ENCODE data around the gene TTC12. TPM values are rescaled to one million over a fixed set of nuclear protein-coding genes. Genes with fewer than 3 reads are reported as not detected.

TTC12 gene
- total and polyA plus RNA-seq, 10 of the 15 experiments (the other 5 are each of a cell fraction or from before 2014, with no cell fraction given) = 3.7 to 14.0 (median 8.1) TPM

DNA sequence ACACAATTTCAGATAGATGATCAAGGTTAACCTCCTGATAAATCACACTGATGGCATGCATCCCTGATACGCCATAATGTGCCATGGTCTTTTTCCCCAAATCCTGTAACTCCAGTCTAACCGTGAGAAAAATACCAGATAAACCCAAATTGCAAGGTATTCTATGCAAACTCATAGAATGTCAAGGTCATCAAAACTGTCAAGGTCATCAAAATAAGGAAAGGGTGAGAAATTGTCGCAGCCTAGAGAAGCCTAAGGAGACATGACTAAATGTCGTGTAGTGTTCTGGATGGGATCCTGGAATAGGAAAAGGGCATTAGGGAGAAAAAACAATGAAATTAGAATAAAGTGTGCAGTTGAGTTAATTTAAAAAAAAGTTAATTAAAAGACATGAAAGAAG is 4.7 kb downstream of the TTC12 start:
- no TSS peak for BruUV-seq (replicated peaks)
- H4K20me1 ChIP-seq (ENCODE audit: control insufficient read depth, insufficient read depth) = no peaks in the 10 kb centered on the region
- POLR2A ChIA-PET = no interaction called here
- no peak overlapping the region for H3K27ac ChIP-seq (ENCODE audit: control insufficient read depth, insufficient read depth)
- SMC1A ChIA-PET (ENCODE audit: uncharacterized antibody, unreplicated experiment) = no interaction called here
- H3K4me3 ChIP-seq = no peak overlapping the region
- RAD21 ChIA-PET (ENCODE audit: unreplicated experiment) = no interaction called here
- WGBS (ENCODE audit: insufficient coverage, insufficient replicate concordance, low lambda C conversion rate, missing lambda C conversion rate) = 90% methylated on average over 4 of the region's 4 CpGs
- H3K9me3 ChIP-seq (replicated peaks; ENCODE audit: control insufficient read depth, insufficient read depth, low read length) = no peaks in the 10 kb centered on the region
- ATAC-seq = no peak
- intact Hi-C loops (cut with micrococcal nuclease; ENCODE audit: unreplicated experiment) = no loop called here
- in situ Hi-C loops (cut with MboI) = loop anchor here (10.0 kb wide), 1 partner anchor 456 kb away; the partner anchor contains the start of genes CLDN25 and ZW10
- peaks cover 2% of the 10 kb centered on the region for H3K79me2 ChIP-seq (ENCODE audit: control insufficient read depth, insufficient read depth, low read length)
- TF ChIP-seq EZH2 (IDR thresholded peaks at IDR 0.05; ENCODE audit: borderline replicate concordance, control insufficient read depth, low read depth, low read length) (no peak), NRF1 (conservative IDR thresholded peaks at IDR 0.05; ENCODE audit: low read depth, low read length) (no peak)
- no peaks in the 10 kb centered on the region for H3K36me3 ChIP-seq (ENCODE audit: control insufficient read depth in 2 of 2, insufficient read depth in 2 of 2, low read length in 1 of 2)
- no peak overlapping the region for H2AFZ ChIP-seq (ENCODE audit: control insufficient read depth, low read depth, low read length)
- no peaks in the 10 kb centered on the region for H3K27me3 ChIP-seq (replicated peaks in 1 of 2; ENCODE audit: control insufficient read depth in 2 of 2, insufficient read depth in 2 of 2, low read length in 1 of 2)
- DNase-seq (ENCODE audit: low read depth, low spot score) = no peak
- no peak overlapping the region for H3K9ac ChIP-seq (ENCODE audit: control insufficient read depth, insufficient read depth, low read length)
- CTCF ChIA-PET = no interaction called here
- no peak for FAIRE-seq
- H3K4me1 ChIP-seq (ENCODE audit: control insufficient read depth, insufficient read depth, low read length) = peaks cover 5% of the 10 kb centered on the region
- H3K4me2 ChIP-seq (ENCODE audit: control insufficient read depth, insufficient read depth) = no peak overlapping the region

DNA sequence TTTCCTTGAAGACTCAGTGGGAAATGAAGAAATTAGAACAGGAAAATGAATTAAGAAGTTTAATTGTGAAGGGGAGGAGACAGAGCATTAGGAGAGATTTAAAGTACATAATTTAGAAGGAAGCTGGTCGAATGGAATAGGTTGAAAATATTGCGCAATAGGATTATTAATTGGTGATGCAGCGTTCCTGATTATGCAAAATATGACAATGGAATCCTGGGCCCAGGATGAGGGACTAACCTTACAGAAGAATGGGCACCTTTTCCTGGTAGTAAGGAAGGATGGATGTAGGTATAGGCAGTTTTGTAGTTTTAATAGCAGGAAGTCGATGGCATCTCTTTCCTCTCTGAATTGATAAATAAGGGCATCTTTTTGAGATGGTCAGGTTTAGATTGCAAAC is 7.8 kb downstream of the TTC12 start:
- FAIRE-seq (no peak), DNase-seq (ENCODE audit: low read depth, low spot score) (no peak), ATAC-seq (no peak)
- ChIA-PET RAD21 (ENCODE audit: unreplicated experiment) (no interaction called here), CTCF (interaction anchor here (0.6 to 0.9 kb wide), 2 partner anchors 451 to 476 kb away, joined by 3 read pairs; partner anchors contain the start of gene ZW10), SMC1A (ENCODE audit: uncharacterized antibody, unreplicated experiment) (no interaction called here), POLR2A (no interaction called here)
- Histone ChIP-seq H3K4me2 (ENCODE audit: control insufficient read depth, insufficient read depth) (no peak overlapping the region), H2AFZ (ENCODE audit: control insufficient read depth, low read depth, low read length) (no peak overlapping the region), H3K79me2 (ENCODE audit: control insufficient read depth, insufficient read depth, low read length) (no peaks in the 10 kb centered on the region), H3K27me3 (replicated peaks in 1 of 2; ENCODE audit: control insufficient read depth in 2 of 2, insufficient read depth in 2 of 2, low read length in 1 of 2) (no peaks in the 10 kb centered on the region), H4K20me1 (ENCODE audit: control insufficient read depth, insufficient read depth) (no peaks in the 10 kb centered on the region), H3K4me1 (ENCODE audit: control insufficient read depth, insufficient read depth, low read length) (no peaks in the 10 kb centered on the region), H3K36me3 (ENCODE audit: control insufficient read depth in 2 of 2, insufficient read depth in 2 of 2, low read length in 1 of 2) (no peaks in the 10 kb centered on the region), H3K9ac (ENCODE audit: control insufficient read depth, insufficient read depth, low read length) (no peak overlapping the region), H3K27ac (ENCODE audit: control insufficient read depth, insufficient read depth) (no peak overlapping the region), H3K9me3 (replicated peaks; ENCODE audit: control insufficient read depth, insufficient read depth, low read length) (no peaks in the 10 kb centered on the region), H3K4me3 (no peak overlapping the region)
- 86% methylated on average over 4 of the region's 4 CpGs for WGBS (ENCODE audit: insufficient coverage, insufficient replicate concordance, low lambda C conversion rate, missing lambda C conversion rate)
- BruUV-seq (replicated peaks) = no TSS peak
- peak in 1 of 2 experiments; percentile 31; a peak in 1 of 4 replicates for TF ChIP-seq CEBPB (IDR thresholded peaks at IDR 0.05; ENCODE audit: borderline replicate concordance in 1 of 2, low read depth in 2 of 2, low read length in 2 of 2)
- TF ChIP-seq, protein P1, sequence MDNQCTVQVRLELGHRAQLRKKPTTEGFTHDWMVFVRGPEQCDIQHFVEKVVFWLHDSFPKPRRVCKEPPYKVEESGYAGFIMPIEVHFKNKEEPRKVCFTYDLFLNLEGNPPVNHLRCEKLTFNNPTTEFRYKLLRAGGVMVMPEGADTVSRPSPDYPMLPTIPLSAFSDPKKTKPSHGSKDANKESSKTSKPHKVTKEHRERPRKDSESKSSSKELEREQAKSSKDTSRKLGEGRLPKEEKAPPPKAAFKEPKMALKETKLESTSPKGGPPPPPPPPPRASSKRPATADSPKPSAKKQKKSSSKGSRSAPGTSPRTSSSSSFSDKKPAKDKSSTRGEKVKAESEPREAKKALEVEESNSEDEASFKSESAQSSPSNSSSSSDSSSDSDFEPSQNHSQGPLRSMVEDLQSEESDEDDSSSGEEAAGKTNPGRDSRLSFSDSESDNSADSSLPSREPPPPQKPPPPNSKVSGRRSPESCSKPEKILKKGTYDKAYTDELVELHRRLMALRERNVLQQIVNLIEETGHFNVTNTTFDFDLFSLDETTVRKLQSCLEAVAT (IDR thresholded peaks at IDR 0.05) = no peak
- in situ Hi-C loops (cut with MboI) = no loop called here
- intact Hi-C loops (cut with micrococcal nuclease; ENCODE audit: unreplicated experiment) = no loop called here
